ENCODE measurements around the gene MEGF10.
"Not testable (repeated sequence)": the region's sequence is repeated elsewhere in the genome, so short reads cannot be mapped to it uniquely, and the experiment has no call there.

MEGF10 gene

DNA sequence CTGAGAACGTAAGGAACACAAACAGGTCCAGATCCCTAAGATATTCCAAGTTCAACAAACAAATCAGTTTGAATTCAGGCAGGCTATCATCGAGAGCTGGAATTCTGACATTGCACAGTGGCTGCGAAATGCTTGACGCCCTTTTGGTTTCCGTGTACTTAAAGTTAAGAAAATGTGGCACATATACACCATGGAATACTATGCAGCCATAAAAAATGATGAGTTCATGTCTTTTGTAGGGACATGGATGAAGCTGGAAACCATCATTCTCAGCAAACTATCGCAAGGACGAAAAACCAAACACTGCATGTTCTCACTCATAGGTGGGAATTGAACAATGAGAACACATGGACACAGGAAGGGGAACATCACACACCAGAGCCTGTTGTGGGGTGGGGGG, 17.7 kb downstream of the MEGF10 start:
- H3K9me3 ChIP-seq (ENCODE audit: control insufficient read depth in 5 of 5, low read length in 5 of 5); H3K4me3 ChIP-seq (ENCODE audit: low read depth in 1 of 5, low read length in 5 of 5); H3K9ac ChIP-seq (ENCODE audit: low read length in 5 of 5); H3K27me3 ChIP-seq (ENCODE audit: control insufficient read depth in 5 of 5, insufficient read depth in 4 of 5, low read length in 5 of 5); H3K36me3 ChIP-seq (ENCODE audit: control insufficient read depth in 5 of 5, insufficient read depth in 5 of 5, low read length in 5 of 5); H3K4me1 ChIP-seq (ENCODE audit: control insufficient read depth in 5 of 5, insufficient read depth in 5 of 5, low read length in 5 of 5); H3K27ac ChIP-seq (ENCODE audit: low read depth, low read length): not testable (repeated sequence)

DNA sequence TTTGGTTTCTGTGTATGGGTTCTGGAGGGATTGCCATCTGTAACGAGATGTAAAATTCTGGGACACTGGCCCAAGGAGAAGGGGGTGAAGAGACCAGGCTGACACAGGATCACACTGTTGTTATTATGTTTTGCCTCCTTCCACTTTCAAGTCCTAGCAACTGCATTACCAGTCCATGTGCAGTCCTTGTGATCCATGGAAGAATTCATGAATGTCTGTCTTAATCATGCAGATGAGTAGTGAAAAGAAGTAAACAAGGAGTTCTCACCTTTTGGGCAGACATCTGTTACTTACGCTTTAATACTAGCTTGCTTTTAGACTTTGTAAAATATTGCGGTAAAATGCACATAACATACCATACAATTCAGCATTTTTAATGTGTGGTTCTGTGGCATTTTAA, 18.3 kb downstream of the MEGF10 start:
- Histone ChIP-seq H3K27me3 (ENCODE audit: control insufficient read depth in 5 of 5, insufficient read depth in 4 of 5, low read length in 5 of 5) (no peaks in the 10 kb centered on the region), H3K4me1 (ENCODE audit: control insufficient read depth in 5 of 5, insufficient read depth in 5 of 5, low read length in 5 of 5) (no peaks in the 10 kb centered on the region), H3K9me3 (ENCODE audit: control insufficient read depth in 5 of 5, low read length in 5 of 5) (no peaks in the 10 kb centered on the region), H3K4me3 (ENCODE audit: low read depth in 1 of 5, low read length in 5 of 5) (no peak overlapping the region), H3K9ac (ENCODE audit: low read length in 5 of 5) (no peak overlapping the region), H3K27ac (ENCODE audit: low read depth, low read length) (no peak overlapping the region), H3K36me3 (ENCODE audit: control insufficient read depth in 5 of 5, insufficient read depth in 5 of 5, low read length in 5 of 5) (no peaks in the 10 kb centered on the region)

DNA sequence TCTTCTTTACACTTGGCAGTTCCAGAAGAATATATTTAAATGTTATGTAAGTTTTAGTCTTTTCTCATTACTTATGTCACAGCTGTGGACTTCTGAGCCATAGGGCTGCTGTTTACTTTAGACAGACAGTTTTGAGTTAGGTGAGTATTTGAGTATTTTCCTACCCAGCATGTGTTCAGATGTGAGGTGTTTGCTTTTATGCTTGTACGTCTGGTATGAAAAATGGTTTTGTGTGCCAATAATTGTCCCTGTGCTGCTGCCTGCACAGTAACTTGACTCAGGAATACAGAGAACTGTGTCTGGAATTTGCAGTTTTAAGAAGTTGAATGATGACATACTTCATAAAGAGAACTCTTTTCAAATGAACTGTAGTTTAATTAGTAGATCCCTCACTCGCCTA, 20.8 kb downstream of the MEGF10 start:
- H3K9ac ChIP-seq (ENCODE audit: low read length in 5 of 5), result no peak overlapping the region
- H3K27ac ChIP-seq (ENCODE audit: low read depth, low read length), result no peak overlapping the region
- H3K9me3 ChIP-seq (ENCODE audit: control insufficient read depth in 5 of 5, low read length in 5 of 5), result no peaks in the 10 kb centered on the region
- no peaks in the 10 kb centered on the region for H3K4me1 ChIP-seq (ENCODE audit: control insufficient read depth in 5 of 5, insufficient read depth in 5 of 5, low read length in 5 of 5)
- no peak overlapping the region for H3K4me3 ChIP-seq (ENCODE audit: low read depth in 1 of 5, low read length in 5 of 5)
- H3K27me3 ChIP-seq (ENCODE audit: control insufficient read depth in 5 of 5, insufficient read depth in 4 of 5, low read length in 5 of 5), result no peaks in the 10 kb centered on the region
- no peaks in the 10 kb centered on the region for H3K36me3 ChIP-seq (ENCODE audit: control insufficient read depth in 5 of 5, insufficient read depth in 5 of 5, low read length in 5 of 5)

GRCh38 chr5:127311781-127312525, 21.4 kb downstream of the MEGF10 start:
- no peaks in the 10 kb centered on the region for H3K27me3 ChIP-seq (ENCODE audit: control insufficient read depth in 5 of 5, insufficient read depth in 4 of 5, low read length in 5 of 5)
- no peaks in the 10 kb centered on the region for H3K4me1 ChIP-seq (ENCODE audit: control insufficient read depth in 5 of 5, insufficient read depth in 5 of 5, low read length in 5 of 5)
- no peak overlapping the region for H3K4me3 ChIP-seq (ENCODE audit: low read depth in 1 of 5, low read length in 5 of 5)
- H3K9ac ChIP-seq (ENCODE audit: low read length in 5 of 5), result no peak overlapping the region
- H3K27ac ChIP-seq (ENCODE audit: low read depth, low read length), result no peak overlapping the region
- H3K9me3 ChIP-seq (ENCODE audit: control insufficient read depth in 5 of 5, low read length in 5 of 5), result no peaks in the 10 kb centered on the region
- no peaks in the 10 kb centered on the region for H3K36me3 ChIP-seq (ENCODE audit: control insufficient read depth in 5 of 5, insufficient read depth in 5 of 5, low read length in 5 of 5)

GRCh38 chr5:127313379-127313778, 22.8 kb downstream of the MEGF10 start:
- Histone ChIP-seq H3K27me3 (ENCODE audit: control insufficient read depth in 5 of 5, insufficient read depth in 4 of 5, low read length in 5 of 5) (no peaks in the 10 kb centered on the region), H3K4me1 (ENCODE audit: control insufficient read depth in 5 of 5, insufficient read depth in 5 of 5, low read length in 5 of 5) (no peaks in the 10 kb centered on the region), H3K27ac (ENCODE audit: low read depth, low read length) (no peak overlapping the region)

DNA sequence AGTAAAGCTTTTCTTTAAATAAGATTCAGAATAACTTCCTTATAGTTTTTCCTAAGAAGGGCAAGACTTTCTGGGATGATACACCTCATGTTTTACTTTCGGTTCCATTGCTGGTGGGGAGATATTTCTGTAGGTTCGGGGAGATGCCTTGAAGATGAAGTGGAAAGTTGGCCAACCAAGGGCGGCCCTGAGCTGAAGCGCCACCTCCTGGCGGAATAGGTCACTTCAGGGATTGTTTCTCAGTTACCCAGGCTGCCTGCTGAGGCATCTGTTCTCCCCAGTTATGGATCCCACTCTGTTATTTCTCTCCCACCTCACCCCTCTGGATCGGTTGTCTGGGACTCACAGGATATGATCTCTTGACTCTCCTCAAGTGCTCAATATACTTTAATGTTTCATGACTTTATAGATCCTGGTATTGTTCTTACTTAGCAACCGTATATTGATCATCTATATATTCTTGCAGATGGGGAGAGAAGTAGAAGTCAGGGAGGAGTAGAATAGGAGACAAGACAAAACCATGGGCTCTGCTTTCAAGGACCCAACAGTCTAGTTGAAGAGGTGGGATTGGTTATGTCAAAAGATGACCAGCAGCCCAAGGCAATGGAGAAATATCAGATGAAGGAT, 23.4 kb downstream of the MEGF10 start:
- Histone ChIP-seq H3K9me3 (ENCODE audit: control insufficient read depth in 5 of 5, low read length in 5 of 5) (no peaks in the 10 kb centered on the region), H3K36me3 (ENCODE audit: control insufficient read depth in 5 of 5, insufficient read depth in 5 of 5, low read length in 5 of 5) (no peaks in the 10 kb centered on the region), H3K9ac (ENCODE audit: low read length in 5 of 5) (no peak overlapping the region), H3K4me3 (ENCODE audit: low read depth in 1 of 5, low read length in 5 of 5) (no peak overlapping the region), H3K27ac (ENCODE audit: low read depth, low read length) (no peak overlapping the region), H3K4me1 (ENCODE audit: control insufficient read depth in 5 of 5, insufficient read depth in 5 of 5, low read length in 5 of 5) (no peaks in the 10 kb centered on the region), H3K27me3 (ENCODE audit: control insufficient read depth in 5 of 5, insufficient read depth in 4 of 5, low read length in 5 of 5) (no peaks in the 10 kb centered on the region)

More at GRCh38 chr5:127313379-127313778, 22.8 kb downstream of the MEGF10 start:
- no peak overlapping the region for H3K4me3 ChIP-seq (ENCODE audit: low read depth in 1 of 5, low read length in 5 of 5)
- no peak overlapping the region for H3K9ac ChIP-seq (ENCODE audit: low read length in 5 of 5)
- H3K36me3 ChIP-seq (ENCODE audit: control insufficient read depth in 5 of 5, insufficient read depth in 5 of 5, low read length in 5 of 5), result no peaks in the 10 kb centered on the region
- no peaks in the 10 kb centered on the region for H3K9me3 ChIP-seq (ENCODE audit: control insufficient read depth in 5 of 5, low read length in 5 of 5)

- no peak overlapping the region for H3K9ac ChIP-seq (ENCODE audit: low read length in 5 of 5)
- no peaks in the 10 kb centered on the region for H3K27me3 ChIP-seq (ENCODE audit: control insufficient read depth in 5 of 5, insufficient read depth in 4 of 5, low read length in 5 of 5)
- H3K4me1 ChIP-seq (ENCODE audit: control insufficient read depth in 5 of 5, insufficient read depth in 5 of 5, low read length in 5 of 5), result peaks cover 0 to 3% (median 0%) of the 10 kb centered on the region in 5 donors
- H3K9me3 ChIP-seq (ENCODE audit: control insufficient read depth in 5 of 5, low read length in 5 of 5), result no peaks in the 10 kb centered on the region
- H3K27ac ChIP-seq (ENCODE audit: low read depth, low read length), result no peak overlapping the region
- H3K36me3 ChIP-seq (ENCODE audit: control insufficient read depth in 5 of 5, insufficient read depth in 5 of 5, low read length in 5 of 5), result no peaks in the 10 kb centered on the region
- H3K4me3 ChIP-seq (ENCODE audit: low read depth in 1 of 5, low read length in 5 of 5), result no peak overlapping the region
Measured at GRCh38 chr5:127316011-127316410, 25.4 kb downstream of the MEGF10 start.

GRCh38 chr5:127317385-127317784, 26.8 kb downstream of the MEGF10 start:
- not testable (repeated sequence) for H3K27me3 ChIP-seq (ENCODE audit: control insufficient read depth in 5 of 5, insufficient read depth in 4 of 5, low read length in 5 of 5); H3K9ac ChIP-seq (ENCODE audit: low read length in 5 of 5); H3K9me3 ChIP-seq (ENCODE audit: control insufficient read depth in 5 of 5, low read length in 5 of 5); H3K4me3 ChIP-seq (ENCODE audit: low read depth in 1 of 5, low read length in 5 of 5); H3K27ac ChIP-seq (ENCODE audit: low read depth, low read length); H3K36me3 ChIP-seq (ENCODE audit: control insufficient read depth in 5 of 5, insufficient read depth in 5 of 5, low read length in 5 of 5); H3K4me1 ChIP-seq (ENCODE audit: control insufficient read depth in 5 of 5, insufficient read depth in 5 of 5, low read length in 5 of 5)

DNA sequence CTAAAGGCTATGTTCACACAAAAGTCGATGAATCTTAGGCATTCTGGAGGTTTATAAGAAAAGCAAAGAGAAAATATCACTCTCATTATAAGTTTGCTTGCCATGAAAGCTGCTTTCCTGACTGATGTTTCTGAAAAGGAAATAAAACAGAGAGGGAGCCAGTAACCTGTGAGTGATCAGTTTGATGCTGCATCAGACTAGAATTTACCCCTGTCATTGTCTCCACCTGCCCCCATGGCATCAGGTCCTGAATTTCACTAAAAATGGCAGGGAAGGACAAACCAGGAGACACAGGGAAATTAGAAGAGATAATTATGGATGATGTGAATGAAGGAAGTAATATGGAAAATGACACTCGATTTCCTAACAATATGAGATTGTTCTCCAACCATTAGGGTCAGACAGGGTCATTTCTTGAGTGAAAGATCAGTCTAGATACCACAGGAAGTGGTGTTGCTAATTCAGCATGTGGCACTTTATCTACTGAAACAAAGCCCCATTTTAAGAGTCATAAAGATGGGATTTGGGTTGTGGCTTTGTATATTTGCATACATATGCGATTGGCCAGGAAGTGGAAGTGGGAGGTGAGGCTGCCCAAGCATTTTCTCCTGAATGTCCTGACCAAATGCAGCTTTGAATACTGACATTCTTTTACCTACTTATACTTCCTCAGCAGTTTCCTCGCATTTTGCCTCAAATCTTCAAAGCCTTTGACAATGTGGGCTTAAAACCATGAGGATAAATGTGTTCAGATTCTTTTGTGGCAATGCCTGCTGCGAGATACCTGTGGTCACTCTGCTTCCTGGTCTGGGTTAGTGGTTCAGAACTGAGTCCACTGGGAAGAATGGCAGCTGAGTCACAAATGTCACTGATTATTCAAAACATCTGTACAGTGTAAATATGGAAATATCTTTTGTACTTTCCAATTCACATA, 29.7 kb downstream of the MEGF10 start:
- H3K27me3 ChIP-seq (ENCODE audit: control insufficient read depth in 5 of 5, insufficient read depth in 4 of 5, low read length in 5 of 5), result no peaks in the 10 kb centered on the region
- H3K4me3 ChIP-seq (ENCODE audit: low read depth in 1 of 5, low read length in 5 of 5), result no peak overlapping the region
- peaks cover 0 to 3% (median 0%) of the 10 kb centered on the region in 5 donors for H3K4me1 ChIP-seq (ENCODE audit: control insufficient read depth in 5 of 5, insufficient read depth in 5 of 5, low read length in 5 of 5)
- H3K27ac ChIP-seq (ENCODE audit: low read depth, low read length), result no peak overlapping the region
- no peak overlapping the region for H3K9ac ChIP-seq (ENCODE audit: low read length in 5 of 5)
- H3K9me3 ChIP-seq (ENCODE audit: control insufficient read depth in 5 of 5, low read length in 5 of 5), result no peaks in the 10 kb centered on the region
- no peaks in the 10 kb centered on the region for H3K36me3 ChIP-seq (ENCODE audit: control insufficient read depth in 5 of 5, insufficient read depth in 5 of 5, low read length in 5 of 5)

- H3K4me3 ChIP-seq (ENCODE audit: low read depth in 1 of 5, low read length in 5 of 5), result no peak overlapping the region
- no peak overlapping the region for H3K27ac ChIP-seq (ENCODE audit: low read depth, low read length)
- peaks cover 0 to 3% (median 0%) of the 10 kb centered on the region in 5 donors for H3K4me1 ChIP-seq (ENCODE audit: control insufficient read depth in 5 of 5, insufficient read depth in 5 of 5, low read length in 5 of 5)
- H3K9ac ChIP-seq (ENCODE audit: low read length in 5 of 5), result no peak overlapping the region
- no peaks in the 10 kb centered on the region for H3K27me3 ChIP-seq (ENCODE audit: control insufficient read depth in 5 of 5, insufficient read depth in 4 of 5, low read length in 5 of 5)
- no peaks in the 10 kb centered on the region for H3K36me3 ChIP-seq (ENCODE audit: control insufficient read depth in 5 of 5, insufficient read depth in 5 of 5, low read length in 5 of 5)
- H3K9me3 ChIP-seq (ENCODE audit: control insufficient read depth in 5 of 5, low read length in 5 of 5), result no peaks in the 10 kb centered on the region
Measured at GRCh38 chr5:127321465-127321864, 30.9 kb downstream of the MEGF10 start.

Data from subcutaneous abdominal adipose tissue (tissue), 5 donors.